GM23338 (cell line): ENCODE results near the gene KDM4B.

Experiments
- CREB1 ChIP-seq: fragments of 250-450 bp; sonication (Bioruptor Pico); IDR thresholded peaks from 2 replicates; pipeline ENCODE4 v1.5.0; 2020; ENCODE audit warnings: low read depth, mild to moderate bottlenecking, moderate library complexity
- CTCF ChIP-seq, 2 experiments: fragments of 200-600 bp in 1 of 2; sonication (generic) in 1 of 2; conservative IDR thresholded peaks; 2 replicates each; pipeline versions ENCODE4 v1.5.1 to v1.6.1; 2016 to 2017; ENCODE audit warnings: antibody characterized with exemption in 2 of 2, low read depth in 2 of 2, mild to moderate bottlenecking in 2 of 2, moderate library complexity in 1 of 2
- EZH2 ChIP-seq: fragments of 200-600 bp; sonication (generic); IDR thresholded peaks from one replicate; pipeline ENCODE4 v1.8.0; 2017; ENCODE audit warnings: antibody characterized with exemption, mild to moderate bottlenecking, low read depth; ENCODE audit not compliant: unreplicated experiment
- JUNB ChIP-seq: IDR thresholded peaks from one replicate; pipeline ENCODE4 v1.6.1; 2016; ENCODE audit warnings: antibody characterized with exemption; ENCODE audit not compliant: unreplicated experiment
- REST ChIP-seq: IDR thresholded peaks from one replicate; pipeline ENCODE4 v1.6.1; 2018; ENCODE audit warnings: antibody characterized with exemption; ENCODE audit not compliant: unreplicated experiment
- ZNF114 ChIP-seq: fragments of 250-450 bp; sonication (Bioruptor Pico); IDR thresholded peaks from 2 replicates; pipeline ENCODE4 v1.5.0; 2020; ENCODE audit warnings: mild to moderate bottlenecking, moderate library complexity

GRCh38 chr19:4969292-4969771 lies 419 bp downstream of the KDM4B start:
- no peak for TF ChIP-seq CTCF (conservative IDR thresholded peaks at IDR 0.05; ENCODE audit: low read depth in 2 of 2)
- no peak for TF ChIP-seq EZH2
- TF ChIP-seq JUNB, result no peak
- TF ChIP-seq ZNF114 (CRISPR knock-in tag), result no peak
- no peak for TF ChIP-seq REST
- TF ChIP-seq CREB1 (CRISPR knock-in tag), result no peak
